ENCODE measurements around the gene LSM14A. TPM values are rescaled to one million over a fixed set of nuclear protein-coding genes. Genes with fewer than 3 reads are reported as not detected.
A peak's percentile ranks its signal among the peaks of the same experiment; 100 is the strongest.

LSM14A gene
- total and polyA plus RNA-seq, 4 donors: 12.6 to 133 (median 48.0) TPM

- H3K4me1 ChIP-seq (ENCODE audit: control insufficient read depth in 4 of 4, insufficient read depth in 4 of 4, low read length in 3 of 4): no peaks in the 10 kb centered on the region
- no peak overlapping the region for H3K9ac ChIP-seq (ENCODE audit: low read depth in 1 of 2, low read length in 2 of 2)
- peaks cover 12 to 54% (median 38%) of the 10 kb centered on the region in 4 donors for H3K36me3 ChIP-seq (ENCODE audit: control insufficient read depth in 4 of 4, insufficient read depth in 3 of 4, low read depth in 1 of 4, low read length in 3 of 4)
- H3K9me3 ChIP-seq (ENCODE audit: control insufficient read depth in 4 of 4, low read length in 3 of 4): no peaks in the 10 kb centered on the region
- no peak overlapping the region for H3K4me3 ChIP-seq (ENCODE audit: low read depth in 1 of 3, low read length in 3 of 3)
- 62% methylated on average over 2 of the region's 2 CpGs for WGBS
- H3K27ac ChIP-seq (ENCODE audit: low read depth in 1 of 2, low read length in 2 of 2): no peak overlapping the region
- no peak for DNase-seq (ENCODE audit: low spot score)
- no peaks in the 10 kb centered on the region for H3K27me3 ChIP-seq (ENCODE audit: control insufficient read depth in 4 of 4, insufficient read depth in 4 of 4, low read length in 3 of 4)
- TF ChIP-seq EGR1 (IDR thresholded peaks at IDR 0.05; ENCODE audit: low read depth in 2 of 2) (no peak), RAD21 (IDR thresholded peaks at IDR 0.05) (no peak), ZBTB33 (IDR thresholded peaks at IDR 0.05) (no peak), HNF4G (IDR thresholded peaks at IDR 0.05) (no peak), HNF4A (conservative IDR thresholded peaks at IDR 0.05) (no peak), FOXA2 (IDR thresholded peaks at IDR 0.05) (no peak), SP1 (IDR thresholded peaks at IDR 0.05) (no peak), RXRA (IDR thresholded peaks at IDR 0.05) (no peak), JUND (IDR thresholded peaks at IDR 0.05) (no peak), YY1 (IDR thresholded peaks at IDR 0.05) (no peak), FOXA1 (IDR thresholded peaks at IDR 0.05) (no peak), TAF1 (conservative IDR thresholded peaks at IDR 0.05) (no peak), NR2F2 (IDR thresholded peaks at IDR 0.05) (no peak)
- TF ChIP-seq, protein P1, sequence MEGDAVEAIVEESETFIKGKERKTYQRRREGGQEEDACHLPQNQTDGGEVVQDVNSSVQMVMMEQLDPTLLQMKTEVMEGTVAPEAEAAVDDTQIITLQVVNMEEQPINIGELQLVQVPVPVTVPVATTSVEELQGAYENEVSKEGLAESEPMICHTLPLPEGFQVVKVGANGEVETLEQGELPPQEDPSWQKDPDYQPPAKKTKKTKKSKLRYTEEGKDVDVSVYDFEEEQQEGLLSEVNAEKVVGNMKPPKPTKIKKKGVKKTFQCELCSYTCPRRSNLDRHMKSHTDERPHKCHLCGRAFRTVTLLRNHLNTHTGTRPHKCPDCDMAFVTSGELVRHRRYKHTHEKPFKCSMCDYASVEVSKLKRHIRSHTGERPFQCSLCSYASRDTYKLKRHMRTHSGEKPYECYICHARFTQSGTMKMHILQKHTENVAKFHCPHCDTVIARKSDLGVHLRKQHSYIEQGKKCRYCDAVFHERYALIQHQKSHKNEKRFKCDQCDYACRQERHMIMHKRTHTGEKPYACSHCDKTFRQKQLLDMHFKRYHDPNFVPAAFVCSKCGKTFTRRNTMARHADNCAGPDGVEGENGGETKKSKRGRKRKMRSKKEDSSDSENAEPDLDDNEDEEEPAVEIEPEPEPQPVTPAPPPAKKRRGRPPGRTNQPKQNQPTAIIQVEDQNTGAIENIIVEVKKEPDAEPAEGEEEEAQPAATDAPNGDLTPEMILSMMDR (IDR thresholded peaks at IDR 0.05; ENCODE audit: low read depth, low read length, missing input control): no peak
- TF ChIP-seq, protein P2, sequence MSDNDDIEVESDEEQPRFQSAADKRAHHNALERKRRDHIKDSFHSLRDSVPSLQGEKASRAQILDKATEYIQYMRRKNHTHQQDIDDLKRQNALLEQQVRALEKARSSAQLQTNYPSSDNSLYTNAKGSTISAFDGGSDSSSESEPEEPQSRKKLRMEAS (IDR thresholded peaks at IDR 0.05): no peak
- TF ChIP-seq, protein P3, sequence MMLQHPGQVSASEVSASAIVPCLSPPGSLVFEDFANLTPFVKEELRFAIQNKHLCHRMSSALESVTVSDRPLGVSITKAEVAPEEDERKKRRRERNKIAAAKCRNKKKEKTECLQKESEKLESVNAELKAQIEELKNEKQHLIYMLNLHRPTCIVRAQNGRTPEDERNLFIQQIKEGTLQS (IDR thresholded peaks at IDR 0.05): no peak
Observed at GRCh38 chr19:34218818-34219164, 46.5 kb downstream of the LSM14A start.

DNA sequence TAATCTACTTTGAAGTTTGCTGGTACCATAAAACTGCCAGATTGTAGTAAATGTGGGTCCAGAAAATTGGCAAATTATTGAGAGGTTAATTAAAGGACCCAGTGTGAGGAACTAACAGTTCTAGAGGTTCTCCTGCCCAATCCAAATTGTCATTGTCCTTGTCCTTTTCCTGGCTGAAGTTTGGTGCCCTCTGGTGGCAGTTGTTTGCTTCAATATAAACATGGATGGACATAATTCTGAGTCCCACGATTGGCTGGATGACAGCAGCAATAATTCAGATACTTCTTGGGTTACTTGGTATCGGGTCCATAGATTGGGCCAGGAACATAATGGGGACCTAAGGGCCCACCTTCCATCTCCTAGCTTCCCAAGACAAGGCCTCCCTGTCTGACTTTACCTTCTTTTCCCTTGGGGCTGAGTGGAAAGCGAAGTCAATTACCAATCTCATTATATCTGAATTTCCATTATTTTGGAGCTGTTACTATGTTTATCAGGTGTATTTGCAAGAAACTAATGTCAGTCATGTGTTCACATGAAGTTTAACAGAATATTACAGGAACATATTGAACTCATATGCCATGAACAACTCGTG lies 48.3 kb downstream of the LSM14A start:
- no peak for TF ChIP-seq GABPA (IDR thresholded peaks at IDR 0.05 in 1 of 2, conservative IDR thresholded peaks at IDR 0.05 in 1 of 2)
- TF ChIP-seq FOXA1 (IDR thresholded peaks at IDR 0.05): no peak
- no peak for TF ChIP-seq EGR1 (IDR thresholded peaks at IDR 0.05; ENCODE audit: low read depth in 2 of 2)
- TF ChIP-seq TAF1 (conservative IDR thresholded peaks at IDR 0.05): no peak
- no peak for TF ChIP-seq NR2F2 (IDR thresholded peaks at IDR 0.05)
- TF ChIP-seq, protein P3 (IDR thresholded peaks at IDR 0.05): no peak
- TF ChIP-seq FOXA2 (IDR thresholded peaks at IDR 0.05): peak; percentile 24
- TF ChIP-seq, protein P2 (IDR thresholded peaks at IDR 0.05): no peak
- TF ChIP-seq HNF4A (conservative IDR thresholded peaks at IDR 0.05): no peak
- no peak for TF ChIP-seq JUND (IDR thresholded peaks at IDR 0.05)
- no peak for TF ChIP-seq REST (IDR thresholded peaks at IDR 0.05)
- no peak for TF ChIP-seq RXRA (IDR thresholded peaks at IDR 0.05)
- TF ChIP-seq RAD21 (IDR thresholded peaks at IDR 0.05): peak; percentile 80 to 91
- TF ChIP-seq, protein P1 (IDR thresholded peaks at IDR 0.05; ENCODE audit: low read depth, low read length, missing input control): peak; percentile 67
- Histone ChIP-seq H3K36me3 (ENCODE audit: control insufficient read depth in 4 of 4, insufficient read depth in 3 of 4, low read depth in 1 of 4, low read length in 3 of 4) (peaks cover 13 to 60% (median 46%) of the 10 kb centered on the region in 4 donors), H3K27me3 (ENCODE audit: control insufficient read depth in 4 of 4, insufficient read depth in 4 of 4, low read length in 3 of 4) (no peaks in the 10 kb centered on the region), H3K4me3 (ENCODE audit: low read depth in 1 of 3, low read length in 3 of 3) (no peak overlapping the region), H3K27ac (ENCODE audit: low read depth in 1 of 2, low read length in 2 of 2) (no peak overlapping the region), H3K9me3 (ENCODE audit: control insufficient read depth in 4 of 4, low read length in 3 of 4) (no peaks in the 10 kb centered on the region), H3K9ac (ENCODE audit: low read depth in 1 of 2, low read length in 2 of 2) (no peak overlapping the region), H3K4me1 (ENCODE audit: control insufficient read depth in 4 of 4, insufficient read depth in 4 of 4, low read length in 3 of 4) (peaks cover 0 to 2% (median 0%) of the 10 kb centered on the region in 4 donors)
- 71% methylated on average over 4 of the region's 4 CpGs for WGBS
- peak; percentile 75 for DNase-seq (ENCODE audit: low spot score)
